ENCODE measurements around the gene RASAL1. TPM values are rescaled to one million over a fixed set of nuclear protein-coding genes. Genes with fewer than 3 reads are reported as not detected.

Gene RASAL1
- polyA plus RNA-seq, 3 donors, result 6.1 to 8.3 (median 7.6) TPM

DNA sequence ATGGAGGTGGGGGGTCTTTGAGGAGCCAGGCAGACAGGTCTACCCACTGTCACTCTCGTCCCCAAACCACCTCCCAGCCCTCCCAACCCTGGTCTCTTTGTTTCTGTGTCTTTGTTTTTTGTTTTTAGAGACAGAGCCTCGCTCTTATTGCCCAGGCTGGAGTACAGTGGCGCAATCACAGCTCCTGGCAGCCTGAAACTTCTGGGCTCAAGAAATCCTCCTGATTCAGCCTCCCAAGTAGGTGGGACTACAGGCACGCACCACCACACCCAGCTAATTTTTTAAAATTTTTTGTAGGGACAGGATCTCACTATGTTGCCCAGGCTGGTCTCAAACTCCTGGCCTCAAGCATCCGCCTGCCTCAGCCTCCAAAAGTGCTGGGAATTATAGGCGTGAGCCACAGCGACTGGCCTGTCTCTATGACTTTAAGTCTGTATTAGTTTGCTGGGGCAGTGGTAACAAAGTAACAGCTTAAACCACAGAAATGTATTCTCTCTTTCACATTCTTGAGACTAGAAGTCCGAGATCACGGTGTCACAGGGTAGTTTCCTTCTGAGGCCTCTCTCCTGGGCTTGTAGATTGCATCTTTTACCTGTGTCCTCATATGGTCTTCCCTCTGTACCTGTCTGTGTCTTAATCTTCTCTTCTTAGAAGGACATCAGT lies 52.9 kb downstream of the RASAL1 start:
- no peak for DNase-seq (ENCODE audit: low read depth in 3 of 3, low spot score in 2 of 3)

DNA sequence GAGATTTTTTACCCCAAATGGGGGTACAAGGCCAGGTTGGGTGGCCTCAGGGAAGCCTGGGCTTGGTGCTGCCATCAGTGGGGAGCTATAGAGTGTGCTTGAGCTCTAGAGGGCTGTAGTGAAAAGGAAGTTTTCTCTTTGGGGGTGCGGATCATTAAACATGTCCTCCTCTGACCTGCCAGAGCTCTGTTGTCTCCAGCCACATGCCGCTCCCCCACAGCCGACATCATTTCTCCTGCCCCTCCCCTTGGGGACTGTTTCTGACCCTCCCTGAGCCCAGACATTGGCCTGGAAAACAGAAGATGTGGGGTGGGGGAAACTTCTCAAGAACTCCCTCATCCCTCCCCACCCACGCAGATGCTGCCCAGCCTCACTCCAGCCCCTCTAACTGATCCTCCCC lies 53.7 kb downstream of the RASAL1 start:
- DNase-seq (ENCODE audit: low read depth in 3 of 3, low spot score in 2 of 3), result no peak

DNA sequence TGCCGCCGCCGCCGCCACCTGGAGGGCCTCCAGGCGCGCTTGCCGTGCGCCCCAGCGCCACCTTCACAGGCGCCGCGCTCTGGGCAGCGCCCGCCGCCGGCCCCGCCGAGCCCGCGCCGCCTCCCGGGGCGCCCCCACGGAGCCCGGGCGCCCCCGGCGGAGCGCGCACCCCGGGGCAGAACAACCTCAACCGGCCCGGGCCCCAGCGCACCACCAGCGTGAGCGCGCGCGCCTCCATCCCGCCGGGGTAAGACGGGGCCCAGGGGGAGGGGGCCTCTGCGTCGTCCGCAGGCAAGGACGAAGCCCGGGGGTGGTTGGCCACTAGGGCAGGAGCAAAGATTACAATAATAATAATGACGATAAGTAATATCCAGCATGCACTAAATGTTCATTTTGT lies 57.7 kb downstream of the RASAL1 start:
- DNase-seq (ENCODE audit: low read depth in 3 of 3, low spot score in 2 of 3), result no peak

DNA sequence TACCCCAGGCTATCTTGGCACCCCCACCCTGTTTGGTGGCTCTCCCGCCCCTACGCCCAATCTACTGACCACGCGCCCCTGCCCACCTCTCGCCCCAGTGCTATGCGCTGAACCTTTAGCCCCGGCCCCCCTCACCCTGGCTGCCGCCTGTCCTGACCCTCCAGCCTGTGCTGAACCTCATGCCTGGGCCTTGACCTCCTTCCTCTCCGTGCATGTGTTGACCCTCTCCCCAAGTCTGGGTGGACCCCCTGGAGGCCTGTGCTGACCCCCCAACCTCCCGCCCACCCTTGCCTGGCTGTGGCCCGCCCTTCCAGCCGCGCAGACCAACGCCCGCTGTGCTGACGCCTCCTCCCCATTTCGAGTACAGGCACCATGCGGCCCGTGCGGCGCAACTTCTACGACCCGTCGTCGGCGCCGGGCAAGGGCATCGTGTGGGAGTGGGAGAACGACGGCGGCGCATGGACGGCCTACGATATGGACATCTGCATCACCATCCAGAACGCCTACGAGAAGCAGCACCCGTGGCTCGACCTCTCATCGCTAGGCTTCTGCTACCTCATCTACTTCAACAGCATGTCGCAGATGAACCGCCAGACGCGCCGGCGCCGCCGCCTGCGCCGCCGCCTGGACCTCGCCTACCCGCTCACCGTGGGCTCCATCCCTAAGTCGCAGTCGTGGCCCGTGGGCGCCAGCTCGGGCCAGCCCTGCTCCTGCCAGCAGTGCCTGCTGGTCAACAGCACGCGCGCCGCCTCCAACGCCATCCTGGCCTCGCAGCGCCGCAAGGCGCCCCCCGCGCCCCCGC lies 58.3 kb downstream of the RASAL1 start:
- DNase-seq (ENCODE audit: low read depth in 3 of 3, low spot score in 2 of 3), result no peak

DNA sequence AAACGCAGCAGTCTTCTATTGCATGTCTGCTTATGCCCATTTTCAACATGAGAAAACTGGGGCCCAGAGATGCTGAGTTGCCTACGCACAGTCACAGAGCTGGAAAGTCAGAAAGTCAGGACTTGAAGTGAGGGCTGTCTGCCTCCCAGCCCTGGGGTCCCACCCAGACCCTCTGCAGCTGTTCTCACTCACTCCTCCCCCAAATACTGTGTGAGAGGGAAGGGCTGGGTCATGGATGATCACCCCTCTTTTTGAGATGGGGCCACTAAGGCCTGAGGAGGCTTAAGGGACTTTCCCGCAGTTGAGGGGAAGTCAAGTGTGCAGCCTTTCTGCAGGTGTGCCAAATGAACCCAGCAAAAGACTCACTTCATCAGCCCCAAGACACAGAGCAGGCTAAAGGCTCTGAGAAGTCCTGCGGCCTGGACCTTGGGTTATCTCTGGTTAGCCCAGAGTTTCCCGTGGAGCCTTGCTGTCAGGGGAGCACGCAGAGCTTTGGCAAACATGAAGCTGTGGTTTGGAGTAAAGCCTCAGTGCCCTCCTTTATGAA lies 60.4 kb downstream of the RASAL1 start:
- DNase-seq (ENCODE audit: low read depth in 3 of 3, low spot score in 2 of 3), result no peak

DNA sequence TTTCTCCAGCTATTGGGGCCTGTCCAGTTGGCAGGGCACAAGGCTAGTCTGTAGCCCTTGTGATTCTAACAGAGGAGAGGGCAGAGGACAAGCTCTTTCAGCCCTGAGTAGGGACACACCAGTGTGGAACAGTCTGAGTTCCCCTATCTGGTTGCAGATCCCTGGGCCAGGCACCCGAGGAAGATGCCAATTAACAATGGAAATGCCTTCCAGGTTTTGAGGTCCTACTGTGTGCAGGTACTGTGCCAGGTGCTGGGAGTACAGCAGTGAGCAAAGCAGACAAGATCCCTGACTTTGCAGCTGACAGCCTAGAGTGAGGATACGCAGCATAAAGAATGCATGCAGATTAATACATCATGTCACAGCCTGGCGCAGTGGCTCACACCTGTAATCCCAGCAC lies 62.0 kb downstream of the RASAL1 start:
- no peak for DNase-seq (ENCODE audit: low read depth in 3 of 3, low spot score in 2 of 3)

DNA sequence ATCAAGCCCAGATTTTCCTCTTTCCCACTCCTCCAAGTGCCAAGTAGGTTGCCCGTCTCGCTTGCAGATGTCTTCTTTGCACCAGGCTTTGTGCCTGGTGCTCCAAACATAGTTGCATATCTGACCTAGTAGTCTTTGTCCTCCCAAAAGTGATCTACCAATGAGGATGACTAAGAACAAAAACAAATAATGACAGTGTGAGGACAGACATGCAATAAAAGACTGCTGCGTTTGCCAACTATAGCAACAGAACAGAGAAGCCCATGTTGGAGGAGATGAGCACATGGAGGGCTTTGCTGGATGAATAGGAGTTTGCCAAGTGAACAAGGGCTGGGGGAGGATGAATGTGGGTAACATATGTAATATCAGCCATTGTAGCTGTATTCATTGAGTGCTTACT lies 63.4 kb downstream of the RASAL1 start:
- no peak for DNase-seq (ENCODE audit: low read depth in 3 of 3, low spot score in 2 of 3)

DNA sequence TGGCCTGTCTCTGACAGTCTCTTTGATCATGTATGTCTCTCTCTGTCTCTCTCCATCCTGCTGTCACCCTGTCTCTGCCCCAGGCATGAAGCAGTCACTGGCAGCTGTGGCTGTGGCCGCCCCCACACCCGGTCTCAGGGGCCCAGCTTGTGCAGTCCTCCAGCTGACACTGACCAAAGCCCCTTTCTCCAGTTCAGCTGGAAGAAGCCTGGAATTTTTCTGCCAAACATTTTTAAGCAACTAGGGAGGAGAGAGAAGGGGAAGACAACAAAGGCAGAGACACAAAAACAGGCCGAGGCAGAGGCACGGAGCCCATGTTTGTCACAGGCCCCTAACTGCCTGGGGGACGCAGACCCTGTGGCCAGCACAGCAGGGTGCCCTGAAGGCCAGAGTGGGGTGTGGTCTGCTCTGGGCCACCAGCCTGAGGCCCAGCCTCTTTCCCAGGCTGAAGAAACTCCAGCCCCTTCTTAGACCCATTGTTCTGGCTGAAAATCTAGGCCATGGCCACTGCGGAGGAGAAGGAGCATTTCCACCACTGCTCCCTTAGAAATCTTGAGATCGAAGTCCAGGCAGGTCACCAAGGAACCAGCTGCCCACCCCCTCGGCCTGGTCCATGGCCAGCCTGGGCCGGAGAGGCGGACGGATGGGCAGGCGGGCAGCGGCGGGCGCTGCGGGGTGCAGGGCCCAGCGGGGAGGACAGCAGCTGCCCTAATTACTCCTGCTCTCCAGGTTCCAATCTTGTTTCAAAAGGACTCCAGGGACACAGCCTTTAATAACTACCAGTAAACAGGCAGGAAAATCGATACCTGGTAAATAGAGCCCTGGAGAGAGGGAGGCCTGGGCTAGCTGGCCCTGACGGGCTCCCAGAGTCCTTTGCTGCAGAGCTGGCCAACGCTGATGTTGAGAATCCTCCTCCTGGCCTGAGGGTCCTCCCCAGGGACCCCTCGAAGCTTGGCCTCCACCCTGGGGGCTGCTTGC lies 64.1 kb downstream of the RASAL1 start:
- no peak for DNase-seq (ENCODE audit: low read depth in 3 of 3, low spot score in 2 of 3)

DNA sequence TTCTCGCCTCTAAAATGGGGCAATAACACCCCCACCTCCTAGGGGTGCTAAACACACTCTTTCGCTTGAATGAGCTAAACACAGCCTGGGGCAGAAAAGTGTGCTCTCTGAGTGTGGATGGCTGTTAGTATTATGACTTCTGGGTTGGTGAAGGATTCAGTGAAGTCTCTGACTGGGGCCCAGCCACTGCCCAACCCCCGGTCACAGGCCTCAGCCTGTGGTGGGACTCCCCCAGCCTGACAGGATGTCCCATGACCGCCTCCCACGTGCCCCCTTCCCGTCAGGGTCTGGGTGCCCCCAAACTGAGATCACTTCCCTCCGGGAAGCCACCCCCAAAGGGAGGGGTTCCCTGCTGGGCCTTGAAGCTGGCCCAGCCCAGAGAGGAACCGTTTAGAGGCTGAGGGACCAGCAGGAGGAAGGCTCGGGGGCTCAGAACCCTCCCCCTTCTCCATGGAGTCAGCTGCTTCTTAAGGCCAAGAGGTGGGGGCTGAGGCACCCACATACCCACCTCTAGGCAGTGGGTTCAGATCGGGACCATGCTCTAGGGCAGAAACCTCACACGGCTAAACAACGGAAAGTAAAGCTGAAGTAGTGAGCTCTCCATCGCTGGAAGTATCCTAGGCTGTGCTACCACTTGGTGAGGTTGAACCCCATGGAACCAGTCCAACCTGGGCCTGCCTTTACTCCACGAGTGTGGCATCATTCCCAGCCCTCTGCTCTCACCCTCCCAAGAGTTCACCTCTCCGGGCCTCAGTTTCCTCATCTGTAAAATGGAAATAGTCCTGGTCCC lies 65.2 kb downstream of the RASAL1 start:
- no peak for DNase-seq (ENCODE audit: low read depth in 3 of 3, low spot score in 2 of 3)

DNA sequence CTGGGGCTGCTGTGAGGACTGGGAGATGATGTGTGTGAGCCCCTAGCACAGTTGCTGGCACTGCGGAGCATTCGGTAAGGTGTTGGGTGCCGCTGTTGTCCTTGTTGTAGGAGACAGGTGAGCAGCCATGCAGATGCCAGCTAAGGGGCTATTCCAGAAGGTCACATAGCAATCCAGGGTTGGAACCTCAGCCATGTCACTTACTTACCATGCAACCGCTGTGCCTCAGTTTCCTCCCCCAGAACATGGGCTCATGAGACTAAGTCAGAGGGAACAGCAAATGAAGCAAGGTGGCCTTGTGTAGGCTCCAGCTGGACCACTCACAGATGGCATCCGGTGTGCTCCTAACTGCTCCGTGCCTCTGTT lies 65.8 kb downstream of the RASAL1 start:
- DNase-seq (ENCODE audit: low read depth in 3 of 3, low spot score in 2 of 3), result no peak

DNA sequence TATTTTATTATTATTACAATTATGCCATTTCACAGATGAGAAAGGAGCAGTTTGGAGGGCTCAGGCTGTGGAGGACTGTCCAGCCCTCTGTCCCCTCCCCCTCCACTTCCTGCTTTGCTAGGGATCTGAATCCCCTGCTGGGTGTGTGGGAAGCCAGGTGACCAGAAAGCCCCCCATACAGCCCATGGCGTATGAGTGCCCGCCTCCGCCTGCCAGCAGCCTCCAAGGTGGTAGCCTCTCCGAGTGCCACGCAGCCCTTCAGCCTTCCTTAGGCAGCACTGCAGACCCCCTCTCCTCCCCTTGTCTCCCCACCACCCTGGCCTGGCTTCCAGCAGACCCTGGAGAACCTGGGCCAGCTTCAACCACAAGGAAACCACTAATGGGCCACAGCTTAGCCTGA lies 66.4 kb downstream of the RASAL1 start:
- DNase-seq (ENCODE audit: low read depth in 3 of 3, low spot score in 2 of 3), result no peak

DNA sequence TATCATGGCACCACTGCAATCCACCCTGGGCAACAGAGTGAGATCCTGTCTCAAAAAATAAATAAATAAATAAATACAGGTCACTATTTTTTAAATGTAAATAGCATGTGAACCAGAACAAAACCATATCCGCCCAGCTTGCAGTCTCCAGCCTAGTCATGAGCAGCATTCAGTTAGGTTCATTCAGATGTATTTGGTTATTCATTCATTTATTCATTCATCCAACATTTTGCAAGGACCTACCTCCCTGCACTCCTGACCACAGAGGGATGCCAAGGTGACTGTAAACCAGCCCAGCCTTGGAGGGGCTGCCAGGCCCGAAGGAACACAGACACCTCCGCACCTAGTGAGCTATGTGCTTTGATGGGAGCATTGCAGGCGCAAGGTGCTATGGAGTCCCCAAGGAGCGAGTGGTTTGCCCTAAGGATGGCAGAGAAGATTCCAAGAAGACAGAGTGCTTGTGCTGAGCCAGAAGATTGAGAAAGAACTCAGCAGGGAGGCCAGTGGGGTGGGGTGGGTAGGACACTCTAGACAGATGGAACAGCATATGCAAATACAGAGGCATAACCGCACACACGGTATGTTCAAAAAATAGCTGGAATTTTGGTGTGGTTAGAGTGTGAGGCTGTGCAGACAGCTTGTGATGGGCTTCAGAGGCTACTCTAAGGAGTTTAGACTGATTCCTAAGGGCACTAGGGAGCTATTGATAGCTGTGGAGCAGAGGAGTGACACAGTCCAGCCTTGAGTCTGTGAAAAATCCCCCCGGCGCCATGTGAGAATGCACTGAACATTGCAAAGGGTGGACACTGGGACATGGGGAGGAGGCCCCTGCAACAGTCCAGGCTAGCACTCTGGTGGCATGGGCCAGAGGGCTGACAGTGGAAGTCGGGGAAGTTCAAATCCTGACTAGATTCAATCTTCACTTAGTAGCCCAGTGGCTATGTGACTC lies 67.3 kb downstream of the RASAL1 start:
- DNase-seq (ENCODE audit: low read depth in 3 of 3, low spot score in 2 of 3), result no peak

DNA sequence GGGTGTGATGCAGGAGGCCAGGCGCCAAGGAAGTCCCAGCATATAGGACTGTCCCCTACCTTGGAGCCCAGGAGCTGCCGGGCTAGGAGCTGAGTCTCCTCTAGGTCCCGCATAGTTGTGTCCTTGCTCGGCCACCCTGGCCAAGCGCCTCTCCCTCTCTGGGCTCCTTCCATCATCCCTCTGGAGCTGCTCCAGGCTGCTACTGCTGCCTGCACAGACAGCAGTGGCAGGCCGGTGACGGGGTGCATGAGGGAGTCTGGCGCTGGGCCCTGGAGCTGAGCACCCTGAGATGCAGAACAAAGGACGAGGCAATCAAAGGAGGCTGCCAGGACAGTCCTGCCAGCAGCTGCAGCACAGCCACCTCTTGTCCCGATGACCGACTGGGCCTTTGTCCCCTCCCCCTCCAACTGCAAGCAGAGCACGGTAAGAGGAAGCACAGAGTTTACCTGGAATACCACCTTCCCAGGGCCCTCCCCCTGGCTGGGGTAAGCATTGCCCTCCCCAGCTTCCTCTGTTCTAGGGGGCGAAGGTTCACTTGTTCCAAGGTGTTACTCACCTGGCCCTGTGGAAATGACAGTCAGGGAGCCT lies 68.7 kb downstream of the RASAL1 start:
- DNase-seq (ENCODE audit: low read depth in 3 of 3, low spot score in 2 of 3), result no peak

DNA sequence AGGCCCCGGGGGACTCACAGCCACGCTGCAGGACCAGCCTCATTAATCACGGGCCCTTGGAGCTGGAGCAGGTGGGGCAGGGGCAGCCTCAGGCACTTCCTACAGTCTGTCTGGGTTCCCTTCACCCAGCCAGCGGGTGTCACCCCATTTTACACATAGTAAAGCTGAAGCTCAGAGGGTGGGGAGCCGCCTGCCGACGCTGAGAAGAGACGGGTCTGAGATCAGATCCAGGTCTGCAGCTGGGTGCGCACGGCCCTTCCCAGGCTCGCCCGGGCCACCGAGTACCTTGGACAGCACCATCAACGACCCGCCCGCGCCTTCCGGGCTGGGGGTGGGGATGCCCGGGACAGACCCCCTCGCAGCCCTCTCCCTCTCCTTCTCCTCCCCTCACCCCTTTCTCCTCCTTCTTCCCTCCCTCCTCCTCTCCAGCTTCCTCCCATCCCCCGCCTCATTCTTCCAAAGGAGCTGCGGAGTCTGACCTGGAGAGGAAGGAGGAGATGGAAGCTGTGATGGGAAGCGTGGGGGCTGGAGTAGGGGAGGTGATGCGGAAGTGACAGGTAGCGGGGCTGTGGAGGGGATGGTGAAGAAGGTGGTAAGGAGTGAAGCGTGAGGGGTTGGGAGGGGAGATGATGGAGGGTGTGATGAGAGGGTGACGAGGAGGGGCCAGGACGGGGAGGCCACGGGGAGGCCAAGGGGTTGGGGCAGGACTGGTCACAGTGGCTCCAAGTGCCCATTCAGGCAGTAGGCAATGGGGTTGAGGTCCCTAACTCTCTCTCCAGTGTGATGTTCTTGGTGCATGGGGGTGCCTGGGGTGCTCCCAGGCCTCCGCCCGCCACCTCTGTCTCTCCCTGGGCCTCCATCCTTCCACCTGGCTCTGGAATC lies 70.2 kb downstream of the RASAL1 start:
- DNase-seq (ENCODE audit: low read depth in 3 of 3, low spot score in 2 of 3), result no peak

DNA sequence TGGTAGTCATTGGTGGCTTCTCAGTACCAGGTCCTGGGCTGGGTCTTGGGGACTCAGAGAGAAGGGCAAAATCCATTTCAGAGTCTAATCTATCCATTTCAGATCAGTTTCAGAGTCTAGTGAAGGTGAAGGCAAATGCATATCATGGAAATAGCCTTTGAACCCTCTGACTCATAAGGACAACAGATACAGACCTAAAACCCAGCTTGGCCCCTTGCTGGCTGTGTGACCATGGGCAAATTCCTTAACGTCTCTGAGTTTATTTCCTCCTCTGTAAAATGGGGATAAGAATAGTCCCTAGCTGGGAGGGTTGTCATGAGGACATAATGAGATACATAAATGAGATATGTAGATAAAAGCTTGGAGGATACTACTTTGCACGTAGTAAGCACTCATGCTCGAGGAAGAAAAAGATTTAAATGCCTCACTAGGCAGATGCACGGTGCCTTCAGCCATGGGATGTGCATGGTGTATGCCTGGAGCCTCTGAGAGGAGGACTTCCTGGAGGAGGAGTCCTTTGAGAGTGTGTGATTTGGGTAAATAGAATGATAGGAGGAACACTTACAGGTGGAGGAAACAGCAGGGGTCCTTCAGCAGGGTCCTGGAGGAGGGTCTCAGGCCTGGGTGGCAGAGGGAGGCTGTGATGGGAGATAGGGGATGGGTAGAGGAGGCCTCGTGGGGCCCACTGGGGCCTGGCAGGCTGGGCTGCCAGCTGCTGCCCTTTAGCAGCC lies 71.0 kb downstream of the RASAL1 start:
- no peak for DNase-seq (ENCODE audit: low read depth in 3 of 3, low spot score in 2 of 3)

DNA sequence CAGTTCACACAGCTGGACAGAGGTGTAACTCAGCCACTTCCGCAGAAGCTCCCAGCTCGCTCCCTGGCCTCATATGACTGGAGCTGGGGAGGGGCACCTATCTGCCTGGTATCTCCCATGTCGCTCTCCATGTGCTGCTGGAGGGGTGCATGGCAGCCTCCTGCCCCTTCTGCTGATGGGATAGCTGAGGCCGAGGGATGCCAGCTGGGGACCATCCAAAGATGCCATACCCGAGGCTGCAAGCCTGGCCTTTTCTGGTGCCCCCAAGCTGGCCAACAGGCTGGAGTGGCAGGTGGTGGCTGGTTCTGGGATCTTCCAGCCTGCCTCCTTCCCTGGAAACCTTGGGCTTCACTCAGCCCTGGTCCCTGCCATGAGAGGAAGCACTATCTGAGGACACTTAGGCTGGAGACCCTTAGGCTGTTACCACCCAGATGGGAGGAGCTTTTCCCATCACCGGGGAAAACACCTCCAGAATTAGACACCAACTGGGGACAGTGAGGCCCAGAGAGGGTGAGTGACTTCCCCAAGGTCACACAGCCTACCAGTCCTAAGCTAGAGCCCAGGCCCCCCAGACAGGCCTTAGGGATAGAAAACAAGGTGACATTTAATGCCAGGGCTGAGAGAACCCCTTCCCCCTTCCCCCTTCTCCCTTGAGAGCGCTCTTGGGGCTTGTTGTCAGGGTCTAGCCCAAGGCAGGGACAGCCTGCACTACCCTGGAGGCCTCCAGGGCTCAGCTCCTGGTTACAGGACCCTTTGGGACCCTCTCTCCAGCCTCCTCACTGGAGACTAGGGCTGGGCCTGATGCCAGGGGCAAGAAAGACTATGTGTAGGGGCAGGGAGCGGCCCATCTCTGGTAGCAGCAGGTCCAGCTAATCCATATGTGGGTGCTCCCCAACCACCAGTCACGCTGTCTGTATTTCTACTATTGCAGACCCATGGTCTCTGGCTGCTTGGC lies 71.9 kb downstream of the RASAL1 start:
- DNase-seq (ENCODE audit: low read depth in 3 of 3, low spot score in 2 of 3), result no peak

Measured in right renal cortex interstitium (tissue), 3 donors.